HepG2 (cell line): Measurements from ENCODE around the gene LRSAM1. TPM values are rescaled to one million over a fixed set of nuclear protein-coding genes. Genes with fewer than 3 reads are reported as not detected.

ENCODE experiments used
- CBFB ChIP-seq: sonication (generic); formaldehyde crosslinking; IDR thresholded peaks from 2 replicates; pipeline ENCODE4 v1.4.0; 2020; ENCODE audit warnings: missing genetic modification reagents
- CBX1 ChIP-seq: IDR thresholded peaks from one replicate; pipeline ENCODE4 v1.6.1; 2016; ENCODE audit warnings: antibody characterized with exemption, low read depth
- CEBPB ChIP-seq: IDR thresholded peaks from 2 replicates; pipeline ENCODE4 v1.6.1; 2011; ENCODE audit warnings: low read depth, low read length, improper control_type of control experiment, borderline replicate concordance
- FOXA3 ChIP-seq: IDR thresholded peaks from 2 replicates; pipeline ENCODE4 v1.6.1; 2016; ENCODE audit warnings: missing genetic modification reagents, missing compliant biosample characterization
- HMG20A ChIP-seq: IDR thresholded peaks from 2 replicates; pipeline ENCODE4 v1.6.1; 2016; ENCODE audit warnings: borderline replicate concordance
- MEIS2 ChIP-seq: sonication (generic); formaldehyde crosslinking; IDR thresholded peaks from 2 replicates; pipeline ENCODE4 v1.9.0; 2021; ENCODE audit warnings: mild to moderate bottlenecking, missing genetic modification reagents
- NR3C1 ChIP-seq: sonication (generic); formaldehyde crosslinking; IDR thresholded peaks from 2 replicates; pipeline ENCODE4 v1.4.0; 2020; ENCODE audit warnings: missing genetic modification reagents
- RORA ChIP-seq: sonication (generic); formaldehyde crosslinking; IDR thresholded peaks from 2 replicates; pipeline ENCODE4 v1.5.0; 2020; ENCODE audit warnings: mild to moderate bottlenecking, missing genetic modification reagents, moderate library complexity
- ZMYM4 ChIP-seq: sonication (generic); formaldehyde crosslinking; IDR thresholded peaks from 2 replicates; pipeline ENCODE4 v1.8.1; 2023; ENCODE audit warnings: mild to moderate bottlenecking, missing genetic modification reagents
- ZNF20 ChIP-seq: sonication (generic); formaldehyde crosslinking; IDR thresholded peaks from 2 replicates; pipeline ENCODE4 v1.4.0; 2020; ENCODE audit warnings: mild to moderate bottlenecking, moderate library complexity, missing genetic modification reagents
- ZNF253 ChIP-seq: sonication (generic); formaldehyde crosslinking; IDR thresholded peaks from 2 replicates; pipeline ENCODE4 v1.8.0; 2022; ENCODE audit warnings: mild to moderate bottlenecking, missing genetic modification reagents, borderline replicate concordance
- ZNF589 ChIP-seq: sonication (generic); formaldehyde crosslinking; conservative IDR thresholded peaks from 2 replicates; pipeline ENCODE4 v1.8.0; 2022; ENCODE audit warnings: mild to moderate bottlenecking, moderate library complexity, missing genetic modification reagents
- ZNF605 ChIP-seq: sonication (generic); formaldehyde crosslinking; IDR thresholded peaks from 2 replicates; pipeline ENCODE4 v1.8.0; 2022; ENCODE audit warnings: mild to moderate bottlenecking, missing genetic modification reagents
- polyA plus RNA-seq, 8 experiments: library from polyadenylated mRNA; depleted of rRNA in 3 of 8; stranded (reverse) in 7 of 8; unstranded in 1 of 8; fragments of >200 nt; fragmentation: Illumina TruSeq in 4 of 8; extraction: Trizol in 4 of 8; gene quantifications; 2 replicates each; pipeline versions ENCODE4 v1.2.1 to v1.2.3, GENCODE V29; 2011 to 2016; ENCODE audit warnings: low read depth in 4 of 8, missing spikeins in 1 of 8, mixed read lengths in 1 of 8; ENCODE audit not compliant: insufficient read depth in 1 of 8
- total RNA-seq, 5 experiments: library from RNA; depleted of rRNA; stranded (reverse); fragments of >200 nt; fragmentation: Illumina TruSeq; extraction: Trizol; gene quantifications; 2 replicates each; pipeline ENCODE4 v1.2.3, GENCODE V29; 2016; ENCODE audit warnings: low read depth in 1 of 5
- TF ChIP-seq, protein P1 (sequence below): sonication (generic); formaldehyde crosslinking; IDR thresholded peaks from 2 replicates; pipeline ENCODE4 v1.5.0; 2020; ENCODE audit warnings: missing genetic modification reagents
- TF ChIP-seq, protein P2 (sequence below): sonication (generic); formaldehyde crosslinking; IDR thresholded peaks from 2 replicates; pipeline ENCODE4 v1.5.0; 2020; ENCODE audit warnings: missing genetic modification reagents, mild to moderate bottlenecking, borderline replicate concordance
- TF ChIP-seq, protein P3 (sequence below): sonication (generic); formaldehyde crosslinking; IDR thresholded peaks from 2 replicates; pipeline ENCODE4 v1.5.0; 2020; ENCODE audit warnings: mild to moderate bottlenecking, missing genetic modification reagents
- TF ChIP-seq, protein P4 (sequence below): sonication (generic); formaldehyde crosslinking; IDR thresholded peaks from 2 replicates; pipeline ENCODE4 v1.8.1; 2023; ENCODE audit warnings: mild to moderate bottlenecking, missing genetic modification reagents
- TF ChIP-seq, protein P5 (sequence below): IDR thresholded peaks from 2 replicates; pipeline ENCODE4 v1.6.1; 2016; ENCODE audit warnings: control low read depth
- TF ChIP-seq, protein P6 (sequence below): sonication (generic); formaldehyde crosslinking; IDR thresholded peaks from 2 replicates; pipeline ENCODE4 v1.4.0; 2020; ENCODE audit warnings: missing genetic modification reagents
- TF ChIP-seq, protein P7 (sequence below): sonication (generic); formaldehyde crosslinking; IDR thresholded peaks from 2 replicates; pipeline ENCODE4 v1.8.0; 2023; ENCODE audit warnings: mild to moderate bottlenecking, missing genetic modification reagents

Gene LRSAM1
- total and polyA plus RNA-seq, 2 of the 13 experiments (the other 11 are each of a cell fraction or from before 2014, with no cell fraction given): 8.7 to 10.2 TPM

DNA sequence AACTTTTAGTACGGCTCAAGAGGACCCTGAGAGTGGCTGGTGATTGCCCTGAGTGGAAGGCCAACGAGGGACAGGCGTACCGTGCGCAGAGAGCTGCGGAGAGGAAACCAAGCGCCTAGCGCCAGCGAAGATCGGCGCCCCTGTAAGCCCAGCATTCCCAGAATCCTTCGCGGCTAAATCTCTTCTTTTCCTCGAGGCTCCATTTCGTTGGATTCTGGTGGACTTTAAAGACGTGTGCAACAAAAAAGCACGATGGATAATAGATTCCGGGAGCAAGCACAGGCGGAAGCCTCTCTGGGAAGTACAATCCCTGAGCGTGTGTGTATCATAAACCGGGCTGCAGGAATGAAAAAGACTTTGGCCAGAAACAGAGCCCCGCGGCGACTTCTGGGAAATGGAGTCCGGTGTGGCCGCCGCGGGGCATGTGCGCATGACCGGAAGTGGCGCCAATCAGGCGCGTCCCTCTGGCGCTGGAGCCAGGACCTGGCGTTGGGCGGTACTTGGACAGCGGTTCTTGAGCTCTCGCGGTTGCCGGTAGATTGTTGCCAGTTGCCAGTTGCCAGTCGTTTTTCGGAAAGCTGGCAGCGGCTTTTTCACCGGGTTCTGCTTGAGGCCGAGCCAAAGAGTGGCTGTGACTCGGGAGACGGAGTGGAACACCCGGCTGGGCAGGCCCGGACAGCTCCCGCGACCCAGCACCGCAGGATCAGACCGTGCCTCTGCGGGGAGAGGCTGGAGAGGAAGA is 27.2 kb upstream of the LRSAM1 start, which contains the start of gene ZNF79 (continued):
- TF ChIP-seq, protein P1, sequence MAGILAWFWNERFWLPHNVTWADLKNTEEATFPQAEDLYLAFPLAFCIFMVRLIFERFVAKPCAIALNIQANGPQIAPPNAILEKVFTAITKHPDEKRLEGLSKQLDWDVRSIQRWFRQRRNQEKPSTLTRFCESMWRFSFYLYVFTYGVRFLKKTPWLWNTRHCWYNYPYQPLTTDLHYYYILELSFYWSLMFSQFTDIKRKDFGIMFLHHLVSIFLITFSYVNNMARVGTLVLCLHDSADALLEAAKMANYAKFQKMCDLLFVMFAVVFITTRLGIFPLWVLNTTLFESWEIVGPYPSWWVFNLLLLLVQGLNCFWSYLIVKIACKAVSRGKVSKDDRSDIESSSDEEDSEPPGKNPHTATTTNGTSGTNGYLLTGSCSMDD: no peak
- TF ChIP-seq ZNF20 (CRISPR knock-in tag): no peak
- TF ChIP-seq CEBPB: no peak
- TF ChIP-seq, protein P2, sequence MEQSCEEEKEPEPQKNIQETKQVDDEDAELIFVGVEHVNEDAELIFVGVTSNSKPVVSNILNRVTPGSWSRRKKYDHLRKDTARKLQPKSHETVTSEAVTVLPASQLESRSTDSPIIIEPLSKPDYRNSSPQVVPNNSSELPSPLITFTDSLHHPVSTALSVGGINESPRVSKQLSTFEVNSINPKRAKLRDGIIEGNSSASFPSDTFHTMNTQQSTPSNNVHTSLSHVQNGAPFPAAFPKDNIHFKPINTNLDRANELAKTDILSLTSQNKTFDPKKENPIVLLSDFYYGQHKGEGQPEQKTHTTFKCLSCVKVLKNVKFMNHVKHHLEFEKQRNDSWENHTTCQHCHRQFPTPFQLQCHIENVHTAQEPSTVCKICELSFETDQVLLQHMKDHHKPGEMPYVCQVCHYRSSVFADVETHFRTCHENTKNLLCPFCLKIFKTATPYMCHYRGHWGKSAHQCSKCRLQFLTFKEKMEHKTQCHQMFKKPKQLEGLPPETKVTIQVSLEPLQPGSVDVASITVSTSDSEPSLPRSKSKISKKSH (CRISPR knock-in tag): no peak
- 0 out of 2 replicates have a peak, but pooled peaks have one; percentile 12 for TF ChIP-seq ZMYM4 (CRISPR knock-in tag)
- no peak for TF ChIP-seq HMG20A
- TF ChIP-seq, protein P3, sequence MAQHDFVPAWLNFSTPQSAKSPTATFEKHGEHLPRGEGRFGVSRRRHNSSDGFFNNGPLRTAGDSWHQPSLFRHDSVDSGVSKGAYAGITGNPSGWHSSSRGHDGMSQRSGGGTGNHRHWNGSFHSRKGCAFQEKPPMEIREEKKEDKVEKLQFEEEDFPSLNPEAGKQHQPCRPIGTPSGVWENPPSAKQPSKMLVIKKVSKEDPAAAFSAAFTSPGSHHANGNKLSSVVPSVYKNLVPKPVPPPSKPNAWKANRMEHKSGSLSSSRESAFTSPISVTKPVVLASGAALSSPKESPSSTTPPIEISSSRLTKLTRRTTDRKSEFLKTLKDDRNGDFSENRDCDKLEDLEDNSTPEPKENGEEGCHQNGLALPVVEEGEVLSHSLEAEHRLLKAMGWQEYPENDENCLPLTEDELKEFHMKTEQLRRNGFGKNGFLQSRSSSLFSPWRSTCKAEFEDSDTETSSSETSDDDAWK (CRISPR knock-in tag): no peak
- TF ChIP-seq, protein P4, sequence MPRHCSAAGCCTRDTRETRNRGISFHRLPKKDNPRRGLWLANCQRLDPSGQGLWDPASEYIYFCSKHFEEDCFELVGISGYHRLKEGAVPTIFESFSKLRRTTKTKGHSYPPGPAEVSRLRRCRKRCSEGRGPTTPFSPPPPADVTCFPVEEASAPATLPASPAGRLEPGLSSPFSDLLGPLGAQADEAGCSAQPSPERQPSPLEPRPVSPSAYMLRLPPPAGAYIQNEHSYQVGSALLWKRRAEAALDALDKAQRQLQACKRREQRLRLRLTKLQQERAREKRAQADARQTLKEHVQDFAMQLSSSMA: 0 out of 2 replicates have a peak, but pooled peaks have one; percentile 38
- TF ChIP-seq CBX1: no peak
- TF ChIP-seq, protein P5, sequence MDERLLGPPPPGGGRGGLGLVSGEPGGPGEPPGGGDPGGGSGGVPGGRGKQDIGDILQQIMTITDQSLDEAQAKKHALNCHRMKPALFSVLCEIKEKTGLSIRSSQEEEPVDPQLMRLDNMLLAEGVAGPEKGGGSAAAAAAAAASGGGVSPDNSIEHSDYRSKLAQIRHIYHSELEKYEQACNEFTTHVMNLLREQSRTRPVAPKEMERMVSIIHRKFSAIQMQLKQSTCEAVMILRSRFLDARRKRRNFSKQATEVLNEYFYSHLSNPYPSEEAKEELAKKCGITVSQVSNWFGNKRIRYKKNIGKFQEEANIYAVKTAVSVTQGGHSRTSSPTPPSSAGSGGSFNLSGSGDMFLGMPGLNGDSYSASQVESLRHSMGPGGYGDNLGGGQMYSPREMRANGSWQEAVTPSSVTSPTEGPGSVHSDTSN (CRISPR knock-in tag): no peak
- no peak for TF ChIP-seq NR3C1 (CRISPR knock-in tag)
- TF ChIP-seq, protein P6, sequence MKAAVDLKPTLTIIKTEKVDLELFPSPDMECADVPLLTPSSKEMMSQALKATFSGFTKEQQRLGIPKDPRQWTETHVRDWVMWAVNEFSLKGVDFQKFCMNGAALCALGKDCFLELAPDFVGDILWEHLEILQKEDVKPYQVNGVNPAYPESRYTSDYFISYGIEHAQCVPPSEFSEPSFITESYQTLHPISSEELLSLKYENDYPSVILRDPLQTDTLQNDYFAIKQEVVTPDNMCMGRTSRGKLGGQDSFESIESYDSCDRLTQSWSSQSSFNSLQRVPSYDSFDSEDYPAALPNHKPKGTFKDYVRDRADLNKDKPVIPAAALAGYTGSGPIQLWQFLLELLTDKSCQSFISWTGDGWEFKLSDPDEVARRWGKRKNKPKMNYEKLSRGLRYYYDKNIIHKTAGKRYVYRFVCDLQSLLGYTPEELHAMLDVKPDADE: no peak
- TF ChIP-seq RORA (CRISPR knock-in tag): no peak
- TF ChIP-seq CBFB (CRISPR knock-in tag): no peak
- no peak for TF ChIP-seq ZNF253 (CRISPR knock-in tag)
- no peak for TF ChIP-seq ZNF589 (CRISPR knock-in tag)
- peak; percentile 14; the same call in 1 of the 2 replicates for TF ChIP-seq FOXA3 (CRISPR knock-in tag)
- TF ChIP-seq, protein P7, sequence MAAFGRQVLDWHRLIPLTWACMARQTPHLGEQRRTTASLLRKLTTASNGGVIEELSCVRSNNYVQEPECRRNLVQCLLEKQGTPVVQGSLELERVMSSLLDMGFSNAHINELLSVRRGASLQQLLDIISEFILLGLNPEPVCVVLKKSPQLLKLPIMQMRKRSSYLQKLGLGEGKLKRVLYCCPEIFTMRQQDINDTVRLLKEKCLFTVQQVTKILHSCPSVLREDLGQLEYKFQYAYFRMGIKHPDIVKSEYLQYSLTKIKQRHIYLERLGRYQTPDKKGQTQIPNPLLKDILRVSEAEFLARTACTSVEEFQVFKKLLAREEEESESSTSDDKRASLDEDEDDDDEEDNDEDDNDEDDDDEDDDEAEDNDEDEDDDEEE (CRISPR knock-in tag): no peak
- TF ChIP-seq ZNF605 (CRISPR knock-in tag): peak; percentile 85
- TF ChIP-seq MEIS2 (CRISPR knock-in tag): 0 out of 2 replicates have a peak, but pooled peaks have one; percentile 10
